AG04450 (cell line): Measurements from ENCODE around the gene COTL1. TPM values are rescaled to one million over a fixed set of nuclear protein-coding genes. Genes with fewer than 3 reads are reported as not detected.
A peak's percentile ranks its signal among the peaks of the same experiment; 100 is the strongest.

ENCODE experiments used
- CTCF ChIA-PET: fragments of 300-600, 350-600 bp; formaldehyde crosslinking; extraction: SDS; loops from one replicate; lab custom pipeline; 2022; ENCODE audit warnings: antibody characterized with exemption, inconsistent platforms; lab: Charles Lee
- POLR2A ChIA-PET: fragments of 350-600 bp; formaldehyde crosslinking; extraction: SDS; loops from one replicate; lab custom pipeline; 2021; ENCODE audit warnings: antibody characterized with exemption, inconsistent platforms; lab: Yijun Ruan, JAX
- DNase-seq: peaks from one replicate; pipeline ENCODE4 v3.0.0-alpha.2; 2011; ENCODE audit warnings: low read depth, low spot score
- H3K27ac ChIP-seq: one replicate; pipeline ENCODE4 v1.5.1; 2012; ENCODE audit warnings: low read depth, low read length, control low read depth
- H3K27me3 ChIP-seq: one replicate; pipeline ENCODE4 v1.6.0; 2012; ENCODE audit warnings: low read length; ENCODE audit not compliant: control insufficient read depth, insufficient read depth
- H3K4me3 ChIP-seq: 2 replicates; pipeline ENCODE4 v1.5.1; 2011; ENCODE audit warnings: mild to moderate bottlenecking, low read depth, low read length, control low read depth
- H3K9me3 ChIP-seq: 2 replicates; pipeline ENCODE4 v1.5.1; 2012; ENCODE audit warnings: low read length; ENCODE audit not compliant: control insufficient read depth, insufficient read depth
- CTCF ChIP-seq: IDR thresholded peaks from 2 replicates; pipeline ENCODE4 v1.5.1; 2011; ENCODE audit warnings: low read depth, low read length, control low read depth, inconsistent platforms
- polyA plus RNA-seq: library from polyadenylated mRNA; depleted of rRNA; stranded (reverse); fragments of >200 nt; gene quantifications from 2 replicates; pipeline ENCODE4 v1.2.3, GENCODE V29; 2011

Gene COTL1
- polyA plus RNA-seq, 1 experiment = 153 TPM

GRCh38 chr16:84569382-84569987 lies 48.4 kb downstream of the COTL1 start:
- ChIA-PET POLR2A (no interaction called here), CTCF (no interaction called here)
- no peaks in the 10 kb centered on the region for H3K27me3 ChIP-seq
- no peak overlapping the region for H3K27ac ChIP-seq
- TF ChIP-seq CTCF = no peak
- no peak overlapping the region for H3K4me3 ChIP-seq
- peaks cover 16% of the 10 kb centered on the region for H3K9me3 ChIP-seq
- no peak for DNase-seq

- POLR2A ChIA-PET = no interaction called here
- DNase-seq = no peak
- CTCF ChIA-PET = no interaction called here
- H3K27me3 ChIP-seq = no peaks in the 10 kb centered on the region
- H3K27ac ChIP-seq = no peak overlapping the region
- no peak for TF ChIP-seq CTCF
- H3K9me3 ChIP-seq = peaks cover 16% of the 10 kb centered on the region
- no peak overlapping the region for H3K4me3 ChIP-seq
Measured at GRCh38 chr16:84568066-84568465, 49.8 kb downstream of the COTL1 start.

GRCh38 chr16:84567286-84567962 lies 50.5 kb downstream of the COTL1 start:
- no peak for DNase-seq
- H3K27ac ChIP-seq = no peak overlapping the region
- H3K9me3 ChIP-seq = peaks cover 16% of the 10 kb centered on the region
- ChIA-PET CTCF (no interaction called here), POLR2A (no interaction called here)
- no peak for TF ChIP-seq CTCF
- no peak overlapping the region for H3K4me3 ChIP-seq
- no peaks in the 10 kb centered on the region for H3K27me3 ChIP-seq

GRCh38 chr16:84566545-84567257 lies 51.2 kb downstream of the COTL1 start:
- Histone ChIP-seq H3K4me3 (no peak overlapping the region), H3K9me3 (peaks cover 12% of the 10 kb centered on the region), H3K27me3 (no peaks in the 10 kb centered on the region), H3K27ac (peak overlapping the region; percentile 2)
- POLR2A ChIA-PET = no interaction called here
- CTCF ChIA-PET = no interaction called here
- no peak for TF ChIP-seq CTCF
- no peak for DNase-seq
